IMR-90 (cell line): ENCODE results near the gene MTMR2. TPM values are rescaled to one million over a fixed set of nuclear protein-coding genes. Genes with fewer than 3 reads are reported as not detected.
"Not testable (repeated sequence)": the region's sequence is repeated elsewhere in the genome, so short reads cannot be mapped to it uniquely, and the experiment has no call there.

Source experiments
- ATAC-seq: fragments of 200-7000 bp; cut with Tn5 transposase; 2 replicates; pipeline ENCODE4 v1.9.1; 2020; ENCODE audit warnings: low read depth, mild to moderate bottlenecking, moderate library complexity
- BruUV-seq: library from RNA; stranded (reverse); fragments of 400-500 nt; replicated peaks from 2 replicates; lab custom pipeline; 2021; lab: Mats Ljungman, UMichigan
- CTCF ChIA-PET: fragments of 300-600 bp; formaldehyde crosslinking; extraction: SDS; loops from one replicate; lab custom pipeline; 2021; ENCODE audit warnings: antibody characterized with exemption; lab: Yijun Ruan, JAX
- POLR2A ChIA-PET: fragments of 300-600 bp; sonication (Branson Sonifier 250); formaldehyde crosslinking; loops from one replicate; lab custom pipeline; 2022; ENCODE audit warnings: antibody characterized with exemption; ENCODE audit not compliant: unreplicated experiment; lab: Charles Lee
- DNase-seq: peaks from one replicate; pipeline ENCODE4 v3.0.0; 2013
- H2AFZ ChIP-seq: replicated peaks from 2 replicates; pipeline ENCODE3; 2013; ENCODE audit warnings: low read length, mild to moderate bottlenecking; ENCODE audit not compliant: poor library complexity
- H2AK5ac ChIP-seq: 2 replicates; pipeline ENCODE4 v1.6.1; 2013; ENCODE audit warnings: low read depth, low read length, inconsistent platforms
- H2AK9ac ChIP-seq: replicated peaks from 2 replicates; pipeline ENCODE3; 2013; ENCODE audit warnings: mild to moderate bottlenecking, low read depth, low read length, moderate library complexity; ENCODE audit not compliant: poor library complexity
- H2BK120ac ChIP-seq: 2 replicates; pipeline ENCODE4 v1.6.1; 2013; ENCODE audit warnings: low read depth, low read length, inconsistent platforms
- H2BK15ac ChIP-seq: 3 replicates; pipeline ENCODE4 v1.6.1; 2013; ENCODE audit warnings: low read depth, low read length, inconsistent platforms
- H2BK20ac ChIP-seq: 2 replicates; pipeline ENCODE4 v1.6.1; 2013; ENCODE audit warnings: low read depth, mild to moderate bottlenecking, inconsistent platforms, low read length, moderate library complexity
- H2BK5ac ChIP-seq: 2 replicates; pipeline ENCODE4 v1.6.1; 2013; ENCODE audit warnings: mild to moderate bottlenecking, low read depth, low read length, inconsistent platforms; ENCODE audit not compliant: poor library complexity, severe bottlenecking
- H3K14ac ChIP-seq: replicated peaks from 2 replicates; pipeline ENCODE4 v1.6.1; 2013; ENCODE audit warnings: low read depth, low read length, inconsistent platforms
- H3K18ac ChIP-seq: 2 replicates; pipeline ENCODE4 v1.6.1; 2013; ENCODE audit warnings: low read depth, low read length, control low read depth
- H3K23ac ChIP-seq: 2 replicates; pipeline ENCODE4 v1.6.1; 2013; ENCODE audit warnings: low read depth, low read length, inconsistent platforms
- H3K27ac ChIP-seq: 2 replicates; pipeline ENCODE4 v1.5.1; 2013; ENCODE audit warnings: mild to moderate bottlenecking, control low read depth, low read length; ENCODE audit not compliant: insufficient read depth
- H3K27me3 ChIP-seq: 2 replicates; pipeline ENCODE4 v1.6.1; 2013; ENCODE audit warnings: low read length; ENCODE audit not compliant: control insufficient read depth, insufficient read depth
- H3K36me3 ChIP-seq: 2 replicates; pipeline ENCODE4 v1.6.1; 2013; ENCODE audit warnings: low read length, mixed read lengths; ENCODE audit not compliant: control insufficient read depth, insufficient read depth
- H3K4ac ChIP-seq: 2 replicates; pipeline ENCODE4 v1.6.1; 2013; ENCODE audit warnings: low read depth, low read length, inconsistent platforms
- H3K4me1 ChIP-seq: 2 replicates; pipeline ENCODE4 v1.6.1; 2013; ENCODE audit warnings: low read length, mixed read lengths; ENCODE audit not compliant: control insufficient read depth, insufficient read depth
- H3K4me2 ChIP-seq: 2 replicates; pipeline ENCODE4 v1.6.1; 2013; ENCODE audit warnings: low read depth, mild to moderate bottlenecking, control low read depth, low read length, moderate library complexity
- H3K4me3 ChIP-seq: 2 replicates; pipeline ENCODE4 v1.5.1; 2013; ENCODE audit warnings: low read depth, mild to moderate bottlenecking, control low read depth, low read length, moderate library complexity; ENCODE audit not compliant: insufficient read depth
- H3K56ac ChIP-seq: 2 replicates; pipeline ENCODE4 v1.6.1; 2013; ENCODE audit warnings: low read length, inconsistent platforms; ENCODE audit not compliant: insufficient read depth; ENCODE audit errors: extremely low read depth
- H3K79me1 ChIP-seq, 2 experiments: 2 replicates each; pipeline ENCODE4 v1.6.1; 2013; ENCODE audit warnings: low read length in 2 of 2, inconsistent platforms in 1 of 2, low read depth in 1 of 2
- H3K9ac ChIP-seq: 2 replicates; pipeline ENCODE4 v1.6.1; 2013; ENCODE audit warnings: low read depth, low read length, control low read depth
- H3K9me1 ChIP-seq: 2 replicates; pipeline ENCODE4 v1.6.1; 2013; ENCODE audit warnings: low read length, inconsistent platforms; ENCODE audit not compliant: insufficient read depth
- H3K9me3 ChIP-seq: 2 replicates; pipeline ENCODE4 v1.6.1; 2013; ENCODE audit warnings: low read length; ENCODE audit not compliant: control insufficient read depth, insufficient read depth
- H4K20me1 ChIP-seq: 2 replicates; pipeline ENCODE4 v1.6.1; 2013; ENCODE audit warnings: low read length, inconsistent platforms; ENCODE audit not compliant: insufficient read depth
- H4K5ac ChIP-seq: 2 replicates; pipeline ENCODE4 v1.6.1; 2013; ENCODE audit warnings: mild to moderate bottlenecking, low read depth, low read length, control low read depth
- H4K8ac ChIP-seq, 2 experiments: 2 replicates each; pipeline ENCODE4 v1.6.1; 2013; ENCODE audit warnings: low read depth in 2 of 2, low read length in 2 of 2, control low read depth in 1 of 2, inconsistent platforms in 1 of 2
- H4K91ac ChIP-seq: 2 replicates; pipeline ENCODE4 v1.6.1; 2013; ENCODE audit warnings: low read depth, low read length, inconsistent platforms; ENCODE audit not compliant: insufficient read depth
- CHD1 ChIP-seq: IDR thresholded peaks from 2 replicates; pipeline ENCODE4 v1.6.1; 2012; ENCODE audit warnings: low read depth, low read length, improper control_type of control experiment
- POLR2A ChIP-seq: IDR thresholded peaks from 2 replicates; pipeline ENCODE4 v1.6.1; 2012; ENCODE audit warnings: mild to moderate bottlenecking, low read depth, low read length
- WGBS, 2 experiments: methylation state at CpG; one replicate each; pipeline versions ENCODE4 v1.1.5 to v1.1.7; 2013; ENCODE audit warnings: missing lambda C conversion rate in 2 of 2; ENCODE audit not compliant: insufficient read length in 1 of 2; ENCODE audit errors: extremely low coverage in 2 of 2; 5-methylcytosine and 5-hydroxymethylcytosine counted together
- dilution Hi-C: fragments of 300-500 bp; cut with HindIII; formaldehyde crosslinking; loops from one replicate; pipeline ENCODE4 v1.14.3; 2018; ENCODE audit warnings: low sequenced_read_pairs; ENCODE audit not compliant: unreplicated experiment
- in situ Hi-C: fragments of 300-500 bp; cut with MboI; formaldehyde crosslinking; loops from 3 replicates; pipeline ENCODE4 v1.14.3; 2019; ENCODE audit warnings: low sequenced_read_pairs, inconsistent platforms, mixed read lengths
- intact Hi-C: fragments of 100-400 bp; cut with micrococcal nuclease; formaldehyde crosslinking; loops from 2 replicates; pipeline ENCODE4 v1.10.0; 2022
- polyA plus RNA-seq, 3 experiments: library from polyadenylated mRNA; depleted of rRNA; stranded (reverse); fragments of >200 nt; gene quantifications; 2 replicates each; pipeline ENCODE4 v1.2.3, GENCODE V29; 2012; ENCODE audit warnings: low replicate concordance in 1 of 3
- total RNA-seq: library from RNA; depleted of rRNA; stranded (reverse); fragments of >200 nt; gene quantifications from 2 replicates; pipeline ENCODE4 v1.2.3, GENCODE V29; 2012

The MTMR2 gene
- total and polyA plus RNA-seq, 2 of the 4 experiments (the other 2 are of a cell fraction), result 16.6 to 30.6 TPM

GRCh38 chr11:95877291-95877690 is 46.6 kb downstream of the MTMR2 start (continued):
- TF ChIP-seq CHD1 (0 out of 2 replicates have a peak, but pooled peaks have one; percentile 66), POLR2A (no peak)

GRCh38 chr11:95870877-95871276 is 53.0 kb downstream of the MTMR2 start:
- H3K4ac ChIP-seq, POLR2A ChIA-PET, intact Hi-C loops, H3K27me3 ChIP-seq, H4K5ac ChIP-seq, ATAC-seq, dilution Hi-C loops, BruUV-seq, H2AFZ ChIP-seq, H2BK5ac ChIP-seq, H4K91ac ChIP-seq, H3K18ac ChIP-seq, H3K4me3 ChIP-seq, H3K9ac ChIP-seq, H2BK15ac ChIP-seq, H2AK9ac ChIP-seq, H3K23ac ChIP-seq, H3K4me1 ChIP-seq, H3K56ac ChIP-seq, H3K9me1 ChIP-seq, H4K20me1 ChIP-seq, H3K9me3 ChIP-seq, H2AK5ac ChIP-seq, H3K36me3 ChIP-seq, H4K8ac ChIP-seq, H3K14ac ChIP-seq, CTCF ChIA-PET, H2BK20ac ChIP-seq, DNase-seq, H2BK120ac ChIP-seq, in situ Hi-C loops, H3K4me2 ChIP-seq, H3K27ac ChIP-seq: not testable (repeated sequence)
- H3K79me1 ChIP-seq, result peaks cover 3 to 22% of the 10 kb centered on the region in 2 experiments
- WGBS, 2 experiments, result no CpG with 5 or more reads among the region's 3 CpGs
